HG03558 (cell line): Measurements from ENCODE around the gene FXYD6.
"Not testable (repeated sequence)": the region's sequence is repeated elsewhere in the genome, so short reads cannot be mapped to it uniquely, and the experiment has no call there.

Experiments
- ATAC-seq: cut with Tn5 transposase; IDR thresholded peaks from one replicate; pipeline ENCODE4 v1.9.1; 2021; ENCODE audit warnings: moderate number of reproducible peaks; ENCODE audit not compliant: unreplicated experiment; ENCODE audit errors: extremely low read depth

The FXYD6 gene

GRCh38 chr11:117871784-117872183 is 4.7 kb downstream of the FXYD6 start:
- ATAC-seq, result no peak

- no peak for ATAC-seq
Measured at GRCh38 chr11:117871160-117871559, 5.3 kb downstream of the FXYD6 start.

- ATAC-seq, result no peak
Measured at GRCh38 chr11:117870103-117870952, 6.1 kb downstream of the FXYD6 start.

- no peak for ATAC-seq
Measured at GRCh38 chr11:117869604-117870003, 6.9 kb downstream of the FXYD6 start.

- ATAC-seq, result no peak
Measured at GRCh38 chr11:117868815-117869561, 7.5 kb downstream of the FXYD6 start.

GRCh38 chr11:117868088-117868487 is 8.4 kb downstream of the FXYD6 start:
- no peak for ATAC-seq

- ATAC-seq, result no peak
Measured at GRCh38 chr11:117866526-117866925, 9.9 kb downstream of the FXYD6 start.

- not testable (repeated sequence) for ATAC-seq
Measured at GRCh38 chr11:117865546-117865945, 10.9 kb downstream of the FXYD6 start.

- ATAC-seq, result no peak
Measured at GRCh38 chr11:117863383-117863782, 13.1 kb downstream of the FXYD6 start.

- ATAC-seq, result no peak
Measured at GRCh38 chr11:117862753-117863152, 13.7 kb downstream of the FXYD6 start.

GRCh38 chr11:117862019-117862725 is 14.3 kb downstream of the FXYD6 start:
- no peak for ATAC-seq

- ATAC-seq, result no peak
Measured at GRCh38 chr11:117861151-117862018, 15.1 kb downstream of the FXYD6 start.

GRCh38 chr11:117860139-117860538 is 16.3 kb downstream of the FXYD6 start:
- ATAC-seq, result no peak

- ATAC-seq, result no peak
Measured at GRCh38 chr11:117859488-117860112, 16.9 kb downstream of the FXYD6 start.

- ATAC-seq, result no peak
Measured at GRCh38 chr11:117859061-117859460, 17.4 kb downstream of the FXYD6 start.

GRCh38 chr11:117857734-117858414 is 18.6 kb downstream of the FXYD6 start:
- ATAC-seq, result no peak

GRCh38 chr11:117855912-117856651 is 20.4 kb downstream of the FXYD6 start:
- ATAC-seq, result no peak

- no peak for ATAC-seq
Measured at GRCh38 chr11:117855186-117855845, 21.1 kb downstream of the FXYD6 start.
